ENCODE results near the gene LSM14A. TPM values are rescaled to one million over a fixed set of nuclear protein-coding genes. Genes with fewer than 3 reads are reported as not detected.

The LSM14A gene
- total and polyA plus RNA-seq, 2 of the 13 experiments (the other 11 are each of a cell fraction or from before 2014, with no cell fraction given): 77.0 to 83.6 TPM

DNA sequence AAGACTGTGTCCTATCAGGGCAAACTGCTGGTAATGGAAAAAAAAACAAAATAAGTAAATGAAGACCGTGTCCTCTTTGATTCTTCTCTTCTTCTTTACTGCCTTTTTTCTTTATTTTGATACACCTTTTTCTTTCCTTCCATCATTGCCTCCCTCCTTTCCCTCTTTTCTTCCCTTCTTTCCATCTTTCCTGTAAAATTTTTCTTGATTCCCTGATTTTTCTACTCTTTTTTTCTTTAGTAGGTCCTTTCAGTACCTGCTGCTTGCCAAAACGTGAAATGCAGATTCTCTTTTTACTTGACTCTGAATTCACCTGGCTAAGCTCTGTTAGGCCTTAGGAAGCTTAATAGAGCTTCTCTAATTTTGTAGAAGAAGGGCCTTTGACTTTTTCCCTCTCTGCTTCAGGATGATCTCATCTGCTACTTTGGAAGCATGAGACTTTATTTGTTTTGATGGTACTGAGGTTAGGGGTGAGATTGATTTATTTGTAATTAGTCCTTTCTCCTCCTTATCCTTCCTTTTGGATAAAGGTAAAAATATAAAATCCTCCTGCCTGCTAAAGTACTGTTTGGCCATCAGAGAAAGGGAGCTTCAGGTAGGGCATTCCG lies 19.2 kb downstream of the LSM14A start:
- H3K4me2 ChIP-seq (ENCODE audit: low read depth, low read length): no peak overlapping the region
- H3K9ac ChIP-seq (ENCODE audit: insufficient read depth, low read depth, low read length): no peak overlapping the region
- peaks cover 3 to 33% of the 10 kb centered on the region in 2 experiments for H3K36me3 ChIP-seq (replicated peaks in 1 of 2; ENCODE audit: control insufficient read depth in 1 of 2, insufficient read depth in 2 of 2, low read length in 2 of 2)
- peaks cover 54% of the 10 kb centered on the region for H4K20me1 ChIP-seq (ENCODE audit: insufficient read depth, low read length)
- intact Hi-C loops (cut with micrococcal nuclease; ENCODE audit: unreplicated experiment) (no loop called here), in situ Hi-C loops (cut with HindIII; ENCODE audit: extremely low pct_ligation_motif_present, low pct_unique_long_range_greater_than_20kb) (no loop called here)
- no peak for DNase-seq (ENCODE audit: low spot score)
- no peak for FAIRE-seq
- H3K9me3 ChIP-seq (ENCODE audit: low read length): no peaks in the 10 kb centered on the region
- no peak overlapping the region for H2AFZ ChIP-seq (ENCODE audit: low read length)
- H3K79me2 ChIP-seq (ENCODE audit: insufficient read depth, low read length): peaks cover 79% of the 10 kb centered on the region
- no peak overlapping the region for H3K27ac ChIP-seq (ENCODE audit: extremely low read length, insufficient read depth, low read length)
- ChIA-PET POLR2A (no interaction called here), CTCF (ENCODE audit: low intra/inter-chr PET ratio, low total read pairs) (no interaction called here)
- 91% methylated on average over 3 of the region's 3 CpGs for WGBS (ENCODE audit: low lambda C conversion rate)
- ATAC-seq: no peak
- no TSS peak for BruUV-seq (replicated peaks)
- H3K4me1 ChIP-seq (ENCODE audit: insufficient read depth, low read length): peaks cover 37% of the 10 kb centered on the region
- H3K27me3 ChIP-seq (ENCODE audit: control insufficient read depth in 1 of 2, insufficient read depth in 2 of 2, low read length in 2 of 2): no peaks in the 10 kb centered on the region
- TF ChIP-seq NR2F1 (CRISPR knock-in tag; IDR thresholded peaks at IDR 0.05) (no peak), BORCS8-MEF2B (CRISPR knock-in tag; IDR thresholded peaks at IDR 0.05) (no peak)
- H3K4me3 ChIP-seq (replicated peaks in 1 of 3; ENCODE audit: insufficient read depth in 1 of 3, low read depth in 2 of 3, low read length in 3 of 3): no peak overlapping the region

DNA sequence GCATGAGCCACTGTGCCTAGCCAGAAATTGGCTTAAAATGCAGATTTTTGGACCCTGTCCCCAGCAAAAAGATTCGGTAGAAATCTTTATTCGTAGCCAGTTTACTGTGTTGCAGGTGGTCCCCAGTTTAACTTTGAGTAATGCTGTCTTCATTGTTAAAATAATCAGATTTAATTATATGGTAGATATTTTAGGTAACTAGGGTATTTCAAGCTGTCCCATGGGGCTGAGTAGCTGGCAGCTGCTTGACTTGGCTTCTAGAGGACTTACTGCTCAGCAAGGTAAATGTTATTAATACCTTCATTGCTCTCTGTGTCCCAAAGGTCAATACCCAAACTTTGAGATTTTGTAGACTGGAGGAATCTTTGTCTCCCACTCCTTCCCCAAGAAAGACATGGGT lies 21.1 kb downstream of the LSM14A start:
- DNase-seq (ENCODE audit: low spot score) (no peak), ATAC-seq (no peak), FAIRE-seq (no peak)
- H4K20me1 ChIP-seq (ENCODE audit: insufficient read depth, low read length): peaks cover 39% of the 10 kb centered on the region
- no peak overlapping the region for H3K9ac ChIP-seq (ENCODE audit: insufficient read depth, low read depth, low read length)
- in situ Hi-C loops (cut with HindIII; ENCODE audit: extremely low pct_ligation_motif_present, low pct_unique_long_range_greater_than_20kb): no loop called here
- H3K4me1 ChIP-seq (ENCODE audit: insufficient read depth, low read length): peaks cover 30% of the 10 kb centered on the region
- no peaks in the 10 kb centered on the region for H3K27me3 ChIP-seq (ENCODE audit: control insufficient read depth in 1 of 2, insufficient read depth in 2 of 2, low read length in 2 of 2)
- CTCF ChIA-PET (ENCODE audit: low intra/inter-chr PET ratio, low total read pairs): no interaction called here
- no peak overlapping the region for H3K4me3 ChIP-seq (replicated peaks in 1 of 3; ENCODE audit: insufficient read depth in 1 of 3, low read depth in 2 of 3, low read length in 3 of 3)
- no TSS peak for BruUV-seq (replicated peaks)
- H3K79me2 ChIP-seq (ENCODE audit: insufficient read depth, low read length): peaks cover 59% of the 10 kb centered on the region
- H3K27ac ChIP-seq (ENCODE audit: extremely low read length, insufficient read depth, low read length): no peak overlapping the region
- 100% methylated on average over 2 of the region's 2 CpGs for WGBS (ENCODE audit: low lambda C conversion rate)
- peaks cover 8 to 45% of the 10 kb centered on the region in 2 experiments for H3K36me3 ChIP-seq (replicated peaks in 1 of 2; ENCODE audit: control insufficient read depth in 1 of 2, insufficient read depth in 2 of 2, low read length in 2 of 2)
- no peaks in the 10 kb centered on the region for H3K9me3 ChIP-seq (ENCODE audit: low read length)
- H2AFZ ChIP-seq (ENCODE audit: low read length): no peak overlapping the region
- no peak overlapping the region for H3K4me2 ChIP-seq (ENCODE audit: low read depth, low read length)
- POLR2A ChIA-PET: no interaction called here
- intact Hi-C loops (cut with micrococcal nuclease; ENCODE audit: unreplicated experiment): no loop called here
- TF ChIP-seq, protein P1, sequence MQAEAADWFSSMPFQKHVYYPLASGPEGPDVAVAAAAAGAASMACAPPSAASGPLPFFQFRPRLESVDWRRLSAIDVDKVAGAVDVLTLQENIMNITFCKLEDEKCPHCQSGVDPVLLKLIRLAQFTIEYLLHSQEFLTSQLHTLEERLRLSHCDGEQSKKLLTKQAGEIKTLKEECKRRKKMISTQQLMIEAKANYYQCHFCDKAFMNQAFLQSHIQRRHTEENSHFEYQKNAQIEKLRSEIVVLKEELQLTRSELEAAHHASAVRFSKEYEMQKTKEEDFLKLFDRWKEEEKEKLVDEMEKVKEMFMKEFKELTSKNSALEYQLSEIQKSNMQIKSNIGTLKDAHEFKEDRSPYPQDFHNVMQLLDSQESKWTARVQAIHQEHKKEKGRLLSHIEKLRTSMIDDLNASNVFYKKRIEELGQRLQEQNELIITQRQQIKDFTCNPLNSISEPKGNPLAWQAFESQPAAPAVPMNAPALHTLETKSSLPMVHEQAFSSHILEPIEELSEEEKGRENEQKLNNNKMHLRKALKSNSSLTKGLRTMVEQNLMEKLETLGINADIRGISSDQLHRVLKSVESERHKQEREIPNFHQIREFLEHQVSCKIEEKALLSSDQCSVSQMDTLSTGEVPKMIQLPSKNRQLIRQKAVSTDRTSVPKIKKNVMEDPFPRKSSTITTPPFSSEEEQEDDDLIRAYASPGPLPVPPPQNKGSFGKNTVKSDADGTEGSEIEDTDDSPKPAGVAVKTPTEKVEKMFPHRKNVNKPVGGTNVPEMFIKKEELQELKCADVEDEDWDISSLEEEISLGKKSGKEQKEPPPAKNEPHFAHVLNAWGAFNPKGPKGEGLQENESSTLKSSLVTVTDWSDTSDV (CRISPR knock-in tag; IDR thresholded peaks at IDR 0.05): no peak
- TF ChIP-seq, protein P2, sequence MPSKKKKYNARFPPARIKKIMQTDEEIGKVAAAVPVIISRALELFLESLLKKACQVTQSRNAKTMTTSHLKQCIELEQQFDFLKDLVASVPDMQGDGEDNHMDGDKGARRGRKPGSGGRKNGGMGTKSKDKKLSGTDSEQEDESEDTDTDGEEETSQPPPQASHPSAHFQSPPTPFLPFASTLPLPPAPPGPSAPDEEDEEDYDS (CRISPR knock-in tag; IDR thresholded peaks at IDR 0.05): no peak
- TF ChIP-seq HDAC1 (CRISPR knock-in tag; IDR thresholded peaks at IDR 0.05): no peak
- TF ChIP-seq, protein P3, sequence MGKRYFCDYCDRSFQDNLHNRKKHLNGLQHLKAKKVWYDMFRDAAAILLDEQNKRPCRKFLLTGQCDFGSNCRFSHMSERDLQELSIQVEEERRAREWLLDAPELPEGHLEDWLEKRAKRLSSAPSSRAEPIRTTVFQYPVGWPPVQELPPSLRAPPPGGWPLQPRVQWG (CRISPR knock-in tag; IDR thresholded peaks at IDR 0.05; ENCODE audit: borderline replicate concordance, low read depth): no peak
- TF ChIP-seq KLF16 (CRISPR knock-in tag; IDR thresholded peaks at IDR 0.05): no peak
